Endothelial cell of umbilical vein (primary cell): ENCODE results near the gene ZNF792. TPM values are rescaled to one million over a fixed set of nuclear protein-coding genes. Genes with fewer than 3 reads are reported as not detected.

Experiments used
- Bru-seq: library from RNA; stranded (reverse); fragments of 400-500 nt; gene quantifications from one replicate; lab custom pipeline; 2021; lab: Mats Ljungman, UMichigan
- BruChase-seq, 2 experiments: library from RNA; stranded (reverse); fragments of 400-500 nt; gene quantifications; one replicate each; lab custom pipeline; 2021; lab: Mats Ljungman, UMichigan
- BruUV-seq: library from RNA; stranded (reverse); fragments of 400-500 nt; replicated peaks from 2 replicates; lab custom pipeline; 2021; lab: Mats Ljungman, UMichigan
- CTCF ChIA-PET: fragments of 300-600, 350-600 bp; sonication (Branson Sonifier 250); formaldehyde crosslinking; loops from one replicate; lab custom pipeline; 2021; ENCODE audit warnings: antibody characterized with exemption, inconsistent platforms; lab: Charles Lee
- POLR2A ChIA-PET: fragments of 300-600, 350-600 bp; sonication (Branson Sonifier 250); formaldehyde crosslinking; loops from one replicate; lab custom pipeline; 2021; ENCODE audit warnings: antibody characterized with exemption, inconsistent platforms; lab: Charles Lee
- DNase-seq: peaks from one replicate; pipeline ENCODE4 v3.0.0-alpha.2; 2011; ENCODE audit warnings: low read depth, low spot score
- FAIRE-seq: peaks from 2 replicates; lab custom pipeline; 2011; peaks lifted over from hg19 to GRCh38; lab: Jason Lieb, UNC
- H2AFZ ChIP-seq: 2 replicates; pipeline ENCODE4 v1.6.0; 2012; ENCODE audit warnings: low read depth, low read length, control low read depth, inconsistent platforms
- H3K27ac ChIP-seq: 2 replicates; pipeline ENCODE4 v1.5.1; 2011; ENCODE audit warnings: low read depth, mild to moderate bottlenecking, control low read depth, low read length, moderate library complexity; ENCODE audit not compliant: insufficient read depth
- H3K27me3 ChIP-seq, 2 experiments: 2 replicates each; pipeline versions ENCODE4 v1.6.0 to v1.6.1; 2011; ENCODE audit warnings: low read length in 2 of 2, mixed read lengths in 1 of 2; ENCODE audit not compliant: control insufficient read depth in 2 of 2, insufficient read depth in 2 of 2
- H3K36me3 ChIP-seq, 2 experiments: 2 replicates in 1 of 2; 3 replicates in 1 of 2; pipeline ENCODE4 v1.5.1; 2011; ENCODE audit warnings: low read length in 2 of 2, mild to moderate bottlenecking in 1 of 2, moderate library complexity in 1 of 2; ENCODE audit not compliant: control insufficient read depth in 2 of 2, insufficient read depth in 2 of 2; ENCODE audit errors: extremely low read depth in 1 of 2
- H3K4me1 ChIP-seq: 3 replicates; pipeline ENCODE4 v1.5.1; 2011; ENCODE audit warnings: mild to moderate bottlenecking, low read length; ENCODE audit not compliant: control insufficient read depth, insufficient read depth; ENCODE audit errors: extremely low read depth
- H3K4me2 ChIP-seq: 2 replicates; pipeline ENCODE4 v1.6.1; 2011; ENCODE audit warnings: low read length, control low read depth, mixed read lengths; ENCODE audit not compliant: insufficient read depth
- H3K4me3 ChIP-seq, 3 experiments: fragments of 200-600 bp in 1 of 3; sonication (generic), shearing (Covaris generic) in 1 of 3; replicated peaks in 1 of 3; 2 replicates each; pipeline ENCODE4 v1.5.1; 2011 to 2016; ENCODE audit warnings: control low read depth in 3 of 3, low read length in 3 of 3, mild to moderate bottlenecking in 2 of 3, inconsistent platforms in 1 of 3, low read depth in 1 of 3, moderate library complexity in 1 of 3; ENCODE audit not compliant: insufficient read depth in 1 of 3
- H3K79me2 ChIP-seq: 2 replicates; pipeline ENCODE4 v1.6.0; 2012; ENCODE audit warnings: low read length, inconsistent platforms; ENCODE audit not compliant: control insufficient read depth, insufficient read depth
- H3K9ac ChIP-seq: replicated peaks from 2 replicates; pipeline ENCODE3; 2011; ENCODE audit warnings: low read length, control low read depth; ENCODE audit not compliant: insufficient read depth; ENCODE audit errors: extremely low read depth
- H3K9me1 ChIP-seq: replicated peaks from 3 replicates; pipeline ENCODE4 v1.6.0; 2011; ENCODE audit warnings: mild to moderate bottlenecking, low read length; ENCODE audit not compliant: control insufficient read depth, insufficient read depth; ENCODE audit errors: extremely low read depth
- H3K9me3 ChIP-seq: replicated peaks from 2 replicates; pipeline ENCODE4 v1.5.1; 2012; ENCODE audit warnings: low read length, inconsistent platforms; ENCODE audit not compliant: control insufficient read depth, insufficient read depth
- H4K20me1 ChIP-seq: replicated peaks from 2 replicates; pipeline ENCODE3; 2011; ENCODE audit warnings: mild to moderate bottlenecking, low read length; ENCODE audit not compliant: control insufficient read depth, insufficient read depth; ENCODE audit errors: extremely low read depth
- FOS ChIP-seq: IDR thresholded peaks from 2 replicates; pipeline ENCODE4 v1.6.1; 2011; ENCODE audit warnings: mild to moderate bottlenecking, low read length, moderate library complexity, borderline replicate concordance; ENCODE audit not compliant: insufficient read depth
- GATA2 ChIP-seq: IDR thresholded peaks from 2 replicates; pipeline ENCODE4 v1.7.0; 2011; ENCODE audit warnings: low read depth, mild to moderate bottlenecking, moderate library complexity, mixed read lengths, low read length; ENCODE audit not compliant: insufficient read length, insufficient read depth
- JUN ChIP-seq: IDR thresholded peaks from 2 replicates; pipeline ENCODE4 v1.6.1; 2011; ENCODE audit warnings: borderline replicate concordance, low read depth; ENCODE audit not compliant: insufficient read length, insufficient read depth
- MAX ChIP-seq: IDR thresholded peaks from 2 replicates; pipeline ENCODE4 v1.6.1; 2011; ENCODE audit not compliant: insufficient read depth, insufficient read length
- MYC ChIP-seq: IDR thresholded peaks from one replicate; pipeline ENCODE4 v1.6.1; 2011; ENCODE audit warnings: mild to moderate bottlenecking, low read depth, low read length
- POLR2A ChIP-seq: IDR thresholded peaks from 2 replicates; pipeline ENCODE4 v1.6.1; 2012; ENCODE audit warnings: low read depth, mild to moderate bottlenecking, control low read depth, low read length
- POLR2AphosphoS5 ChIP-seq: IDR thresholded peaks from 2 replicates; pipeline ENCODE4 v1.6.1; 2012; ENCODE audit warnings: low read depth, mild to moderate bottlenecking, control low read depth, low read length, moderate library complexity; ENCODE audit not compliant: insufficient read depth
- dilution Hi-C: fragments of 300-500 bp; cut with MboI; formaldehyde crosslinking; loops from one replicate; pipeline ENCODE4 v1.15.0; 2019; ENCODE audit warnings: low sequenced_read_pairs; ENCODE audit not compliant: extremely low pct_ligation_motif_present
- intact Hi-C: fragments of 100-400 bp; cut with micrococcal nuclease; formaldehyde crosslinking; loops from one replicate; pipeline ENCODE4 v1.10.0; 2022
- long read RNA-seq: library from polyadenylated mRNA; stranded (forward); transcript quantifications from one replicate; pipeline ENCODE4 v2.0.0, GENCODE V29; 2021
- polyA minus RNA-seq, 3 experiments: library from RNA; depleted of rRNA, polyadenylated mRNA; stranded (reverse); fragments of >200 nt; gene quantifications; 1 replicate in 1 of 3; 2 replicates in 2 of 3; pipeline ENCODE4 v1.2.3, GENCODE V29; 2011
- polyA plus RNA-seq, 4 experiments: library from polyadenylated mRNA; depleted of rRNA in 3 of 4; stranded (reverse) in 3 of 4; unstranded in 1 of 4; fragments of >200 nt; gene quantifications; 2 replicates each; pipeline versions ENCODE4 v1.2.1 to v1.2.3, GENCODE V29; 2011 to 2012; ENCODE audit warnings: missing spikeins in 1 of 4
- total RNA-seq: library from RNA; stranded (reverse); gene quantifications from 2 replicates; pipeline ENCODE4 v1.2.3, GENCODE V29; 2021

ZNF792 gene
- 19.6 and 19.8 TPM in 2 replicates for total RNA-seq
- polyA plus RNA-seq, result 10.9 and 11.3 TPM in 2 replicates
- polyA plus RNA-seq (2011; cell fraction: cytosol; rRNA removed), result 10.2 and 11.7 TPM in 2 replicates
- polyA plus RNA-seq (2011; cell fraction: nucleus; rRNA removed), result 21.0 and 25.4 TPM in 2 replicates
- polyA plus RNA-seq (2012), result 9.5 and 9.8 TPM in 2 replicates
- 60.2 and 63.6 TPM in 2 replicates for polyA minus RNA-seq
- polyA minus RNA-seq (2011; cell fraction: cytosol; rRNA and poly(A)+ RNA removed), result 0.82 TPM
- polyA minus RNA-seq (2011; cell fraction: nucleus; rRNA and poly(A)+ RNA removed), result 53.5 and 64.3 TPM in 2 replicates
- percentile 86 among the genes with signal in this experiment for Bru-seq, nascent RNA
- percentile 88 among the genes with signal in this experiment for BruChase-seq, experiment 1, labeled RNA remaining after a 6-hour chase
- BruChase-seq, experiment 2, labeled RNA remaining after a 2-hour chase, result percentile 93 among the genes with signal in this experiment
- long read RNA-seq, transcript ZNF792-201 (4 exons, 3,888 nt), result major isoform, 11 of 17 reads
- long read RNA-seq, partial matches to known transcripts, result 0 of 17 reads
- long read RNA-seq, other reads (novel, unspliced or antisense), result 6 of 17 reads

GRCh38 chr19:34963573-34964406 lies at the start of gene ZNF792:
Gene ZNF792 (minus strand): TSS chr19:34964229. CDS start chr19:34963662, 567 bp downstream.
- DNase-seq, result peak; percentile 79
- peak; percentile 43 for FAIRE-seq
- TF ChIP-seq FOS (no peak), JUN (no peak), MAX (no peak), GATA2 (peak; percentile 77), MYC (no peak), POLR2AphosphoS5 (peak; percentile 86), POLR2A (peak; percentile 42)
- Histone ChIP-seq H3K4me2 (peak within 1 kb of the TSS; percentile 80), H4K20me1 (no peaks in the 10 kb centered on the region), H3K27ac (peak within 1 kb of the TSS; percentile 94), H2AFZ (peak within 1 kb of the TSS; percentile 50), H3K79me2 (peaks cover 40% of the 10 kb centered on the region), H3K36me3 (peaks cover 10 to 24% of the 10 kb centered on the region in 2 experiments), H3K9me3 (peaks cover 11% of the 10 kb centered on the region), H3K9ac (peak within 1 kb of the TSS; percentile 94), H3K4me3 (peak within 1 kb of the TSS; percentile 58 to 85 (median 80)), H3K4me1 (peaks cover 13% of the 10 kb centered on the region), H3K9me1 (no peaks in the 10 kb centered on the region), H3K27me3 (no peaks in the 10 kb centered on the region)
- BruUV-seq, result TSS peak; percentile 30
- intact Hi-C loops, result loop anchor here (2.0 to 5.0 kb wide), 5 partner anchors 37 to 229 kb away; partner anchors contain the start of genes FXYD7, ZNF181, ZNF30 and ZNF599
- dilution Hi-C loops, result no loop called here
- CTCF ChIA-PET, result interaction anchor here (0.7 to 3.4 kb wide), 5 partner anchors 9 to 81 kb away, joined by 3 to 13 read pairs (median 8); partner anchors contain the start of gene ZNF30
- POLR2A ChIA-PET, result no interaction called here
